GM23338 (cell line): ENCODE data around the gene TMEM273. TPM values are rescaled to one million over a fixed set of nuclear protein-coding genes. Genes with fewer than 3 reads are reported as not detected.

Experiments used
- ATAC-seq: fragments of 200-7000 bp; cut with Tn5 transposase; 3 replicates; pipeline ENCODE4 v1.9.1; 2020
- DNase-seq: peaks from one replicate; pipeline ENCODE4 v3.0.0-alpha.2; 2015; ENCODE audit warnings: low spot score
- H2AFZ ChIP-seq: fragments of 200-600 bp; sonication (generic); 2 replicates; pipeline ENCODE4 v1.8.0; 2016; ENCODE audit warnings: antibody characterized with exemption, mild to moderate bottlenecking, moderate library complexity
- H3F3A ChIP-seq: fragments of 200-600 bp; sonication (generic); replicated peaks from 2 replicates; pipeline ENCODE4 v1.8.0; 2017; ENCODE audit warnings: antibody characterized with exemption, mixed run types, low read depth
- H3K27ac ChIP-seq: fragments of 200-600 bp; sonication (generic); 2 replicates; pipeline ENCODE4 v1.6.1; 2016; ENCODE audit warnings: low read depth
- H3K27me3 ChIP-seq: fragments of 200-600 bp; sonication (generic); 2 replicates; pipeline ENCODE4 v1.8.0; 2016; ENCODE audit warnings: mild to moderate bottlenecking, mixed run types, moderate library complexity; ENCODE audit not compliant: insufficient read depth
- H3K36me3 ChIP-seq: fragments of 200-600 bp; sonication (generic); 2 replicates; pipeline ENCODE4 v1.8.0; 2016; ENCODE audit warnings: mild to moderate bottlenecking; ENCODE audit not compliant: insufficient read depth
- H3K4me1 ChIP-seq: fragments of 200-600 bp; sonication (generic); 2 replicates; pipeline ENCODE4 v1.8.0; 2016; ENCODE audit warnings: mild to moderate bottlenecking, moderate library complexity; ENCODE audit not compliant: insufficient read depth
- H3K4me2 ChIP-seq: fragments of 200-600 bp; sonication (generic); 2 replicates; pipeline ENCODE4 v1.7.1; 2017; ENCODE audit warnings: mixed run types
- H3K4me3 ChIP-seq: fragments of 200-600 bp; sonication (generic); 2 replicates; pipeline ENCODE4 v1.6.1; 2016; ENCODE audit warnings: mixed run types
- H3K79me2 ChIP-seq: fragments of 200-600 bp; sonication (generic); replicated peaks from 2 replicates; pipeline ENCODE4 v1.8.0; 2017; ENCODE audit warnings: mild to moderate bottlenecking; ENCODE audit not compliant: insufficient read depth
- H3K9me2 ChIP-seq: fragments of 200-600 bp; sonication (generic); 2 replicates; pipeline ENCODE4 v1.8.0; 2017; ENCODE audit not compliant: insufficient read depth
- H4K20me1 ChIP-seq: fragments of 200-600 bp; sonication (generic); replicated peaks from 2 replicates; pipeline ENCODE4 v1.8.0; 2017; ENCODE audit warnings: mild to moderate bottlenecking; ENCODE audit not compliant: insufficient read depth
- H3K27ac Mint-ChIP-seq: 2 replicates; pipeline ENCODE4 v1.8.0; 2020; ENCODE audit warnings: inconsistent platforms, mild to moderate bottlenecking, moderate library complexity, mixed read lengths
- H3K27me3 Mint-ChIP-seq: 3 replicates; pipeline ENCODE4 v1.8.0; 2022; ENCODE audit warnings: low read depth, mild to moderate bottlenecking, moderate library complexity, mixed read lengths, inconsistent platforms; ENCODE audit not compliant: insufficient read depth, poor library complexity
- H3K36me3 Mint-ChIP-seq: 3 replicates; pipeline ENCODE4 v1.8.0; 2021; ENCODE audit warnings: low read depth, mild to moderate bottlenecking, inconsistent platforms, moderate library complexity, mixed read lengths
- H3K4me1 Mint-ChIP-seq: 3 replicates; pipeline ENCODE4 v1.8.0; 2020; ENCODE audit warnings: mild to moderate bottlenecking, inconsistent platforms, mixed read lengths
- H3K4me3 Mint-ChIP-seq: 3 replicates; pipeline ENCODE4 v1.8.0; 2021; ENCODE audit warnings: moderate library complexity, mild to moderate bottlenecking, inconsistent platforms, mixed read lengths
- H3K9me3 Mint-ChIP-seq: 3 replicates; pipeline ENCODE4 v1.8.0; 2020; ENCODE audit warnings: moderate library complexity, mild to moderate bottlenecking, inconsistent platforms, mixed read lengths
- CREB1 ChIP-seq: fragments of 250-450 bp; sonication (Bioruptor Pico); IDR thresholded peaks from 2 replicates; pipeline ENCODE4 v1.5.0; 2020; ENCODE audit warnings: low read depth, mild to moderate bottlenecking, moderate library complexity
- CTCF ChIP-seq, 2 experiments: fragments of 200-600 bp in 1 of 2; sonication (generic) in 1 of 2; conservative IDR thresholded peaks; 2 replicates each; pipeline versions ENCODE4 v1.5.1 to v1.6.1; 2016 to 2017; ENCODE audit warnings: antibody characterized with exemption in 2 of 2, low read depth in 2 of 2, mild to moderate bottlenecking in 2 of 2, moderate library complexity in 1 of 2
- ETS1 ChIP-seq: IDR thresholded peaks from 2 replicates; pipeline ENCODE4 v1.6.1; 2016; ENCODE audit warnings: antibody characterized with exemption
- EZH2 ChIP-seq: fragments of 200-600 bp; sonication (generic); IDR thresholded peaks from one replicate; pipeline ENCODE4 v1.8.0; 2017; ENCODE audit warnings: antibody characterized with exemption, mild to moderate bottlenecking, low read depth; ENCODE audit not compliant: unreplicated experiment
- EZH2phosphoT487 ChIP-seq: fragments of 200-600 bp; sonication (generic); IDR thresholded peaks from one replicate; pipeline ENCODE4 v1.8.1; 2018; ENCODE audit warnings: antibody characterized with exemption; ENCODE audit not compliant: unreplicated experiment
- JUNB ChIP-seq: IDR thresholded peaks from one replicate; pipeline ENCODE4 v1.6.1; 2016; ENCODE audit warnings: antibody characterized with exemption; ENCODE audit not compliant: unreplicated experiment
- NANOG ChIP-seq: IDR thresholded peaks from 2 replicates; pipeline ENCODE4 v1.6.1; 2016; ENCODE audit warnings: antibody characterized with exemption, borderline replicate concordance
- POLR2AphosphoS5 ChIP-seq: IDR thresholded peaks from 2 replicates; pipeline ENCODE4 v1.6.1; 2016; ENCODE audit warnings: antibody characterized with exemption, low read depth
- ZNF114 ChIP-seq: fragments of 250-450 bp; sonication (Bioruptor Pico); IDR thresholded peaks from 2 replicates; pipeline ENCODE4 v1.5.0; 2020; ENCODE audit warnings: mild to moderate bottlenecking, moderate library complexity
- ZNF331 ChIP-seq: fragments of 250-450 bp; sonication (Bioruptor Pico); IDR thresholded peaks from 2 replicates; pipeline ENCODE4 v1.5.0; 2020; ENCODE audit warnings: low read depth, mild to moderate bottlenecking, moderate library complexity
- ZNF462 ChIP-seq: fragments of 250-450 bp; sonication (Bioruptor Pico); IDR thresholded peaks from 2 replicates; pipeline ENCODE4 v1.5.0; 2020; ENCODE audit warnings: mild to moderate bottlenecking, moderate library complexity
- polyA plus RNA-seq: library from polyadenylated mRNA; unstranded; fragments of >200 nt; fragmentation: Nextera tagmentation; extraction: Ambion mirVana; gene quantifications from 2 replicates; pipeline ENCODE4 v1.2.1, GENCODE V29; 2016
- total RNA-seq: library from RNA; depleted of rRNA; stranded (reverse); fragments of >200 nt; shearing (Covaris generic); gene quantifications from 2 replicates; pipeline ENCODE4 v1.2.3, GENCODE V29; 2014
- TF ChIP-seq, protein P1 (sequence below): IDR thresholded peaks from one replicate; pipeline ENCODE4 v1.6.1; 2018; ENCODE audit warnings: antibody characterized with exemption; ENCODE audit not compliant: unreplicated experiment

Gene TMEM273
- total and polyA plus RNA-seq, 2 experiments from 2014 or later: not detected

- Histone ChIP-seq H4K20me1 (no peaks in the 10 kb centered on the region), H3K4me3 (no peak overlapping the region), H3K27me3 (no peaks in the 10 kb centered on the region), H3K4me2 (no peak overlapping the region), H2AFZ (no peak overlapping the region), H3F3A (no peaks in the 10 kb centered on the region), H3K36me3 (no peaks in the 10 kb centered on the region), H3K4me1 (no peaks in the 10 kb centered on the region), H3K79me2 (no peaks in the 10 kb centered on the region), H3K9me2 (no peaks in the 10 kb centered on the region), H3K27ac (no peak overlapping the region)
- no peak for ATAC-seq
- H3K36me3 Mint-ChIP-seq: no peaks in the 10 kb centered on the region
- no peak overlapping the region for H3K27ac Mint-ChIP-seq
- H3K4me3 Mint-ChIP-seq: no peak overlapping the region
- no peaks in the 10 kb centered on the region for H3K9me3 Mint-ChIP-seq
- H3K4me1 Mint-ChIP-seq: peaks cover 8% of the 10 kb centered on the region
- TF ChIP-seq CTCF (conservative IDR thresholded peaks at IDR 0.05; ENCODE audit: low read depth in 2 of 2): no peak
- no peak for TF ChIP-seq ZNF114 (CRISPR knock-in tag)
- no peak for TF ChIP-seq POLR2AphosphoS5
- no peak for TF ChIP-seq ETS1
- no peak for TF ChIP-seq ZNF462
- no peak for TF ChIP-seq CREB1
- no peak for TF ChIP-seq NANOG
- TF ChIP-seq ZNF331 (CRISPR knock-in tag): no peak
- TF ChIP-seq, protein P1, sequence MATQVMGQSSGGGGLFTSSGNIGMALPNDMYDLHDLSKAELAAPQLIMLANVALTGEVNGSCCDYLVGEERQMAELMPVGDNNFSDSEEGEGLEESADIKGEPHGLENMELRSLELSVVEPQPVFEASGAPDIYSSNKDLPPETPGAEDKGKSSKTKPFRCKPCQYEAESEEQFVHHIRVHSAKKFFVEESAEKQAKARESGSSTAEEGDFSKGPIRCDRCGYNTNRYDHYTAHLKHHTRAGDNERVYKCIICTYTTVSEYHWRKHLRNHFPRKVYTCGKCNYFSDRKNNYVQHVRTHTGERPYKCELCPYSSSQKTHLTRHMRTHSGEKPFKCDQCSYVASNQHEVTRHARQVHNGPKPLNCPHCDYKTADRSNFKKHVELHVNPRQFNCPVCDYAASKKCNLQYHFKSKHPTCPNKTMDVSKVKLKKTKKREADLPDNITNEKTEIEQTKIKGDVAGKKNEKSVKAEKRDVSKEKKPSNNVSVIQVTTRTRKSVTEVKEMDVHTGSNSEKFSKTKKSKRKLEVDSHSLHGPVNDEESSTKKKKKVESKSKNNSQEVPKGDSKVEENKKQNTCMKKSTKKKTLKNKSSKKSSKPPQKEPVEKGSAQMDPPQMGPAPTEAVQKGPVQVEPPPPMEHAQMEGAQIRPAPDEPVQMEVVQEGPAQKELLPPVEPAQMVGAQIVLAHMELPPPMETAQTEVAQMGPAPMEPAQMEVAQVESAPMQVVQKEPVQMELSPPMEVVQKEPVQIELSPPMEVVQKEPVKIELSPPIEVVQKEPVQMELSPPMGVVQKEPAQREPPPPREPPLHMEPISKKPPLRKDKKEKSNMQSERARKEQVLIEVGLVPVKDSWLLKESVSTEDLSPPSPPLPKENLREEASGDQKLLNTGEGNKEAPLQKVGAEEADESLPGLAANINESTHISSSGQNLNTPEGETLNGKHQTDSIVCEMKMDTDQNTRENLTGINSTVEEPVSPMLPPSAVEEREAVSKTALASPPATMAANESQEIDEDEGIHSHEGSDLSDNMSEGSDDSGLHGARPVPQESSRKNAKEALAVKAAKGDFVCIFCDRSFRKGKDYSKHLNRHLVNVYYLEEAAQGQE: no peak
- TF ChIP-seq EZH2: no peak
- no peak for TF ChIP-seq JUNB
- no peak for TF ChIP-seq EZH2phosphoT487
- H3K27me3 Mint-ChIP-seq: peaks cover 1% of the 10 kb centered on the region
- no peak for DNase-seq
Measured at GRCh38 chr10:49173853-49174252, 14.3 kb downstream of the TMEM273 start.
